Gastroesophageal sphincter (tissue), 4 donors: ENCODE data around the gene RIPOR3. TPM values are rescaled to one million over a fixed set of nuclear protein-coding genes. Genes with fewer than 3 reads are reported as not detected.

Source experiments
- ATAC-seq: fragments of 150-250 bp; one replicate; pipeline ENCODE4 v1.9.1; 2016; ENCODE audit warnings: mild to moderate bottlenecking, moderate library complexity
- H3K27ac ChIP-seq, 4 donors: fragments of 200-600 bp; sonication (generic) in 3 of 4; 1 replicate in 3 of 4; 2 replicates in 1 of 4; pipeline ENCODE4 v1.5.1; 2016 to 2019
- H3K27me3 ChIP-seq: fragments of 200-600 bp; sonication (generic); one replicate; pipeline ENCODE4 v1.5.1; 2019
- H3K36me3 ChIP-seq, 2 donors: fragments of 200-600 bp; sonication (generic); one replicate each; pipeline ENCODE4 v1.5.1; 2019; ENCODE audit warnings: control low read depth in 1 of 2
- H3K4me1 ChIP-seq, 3 donors: fragments of 200-600 bp; sonication (generic); 1 replicate in 2 of 3; 2 replicates in 1 of 3; pipeline ENCODE4 v1.5.1; 2016 to 2019; ENCODE audit warnings: control low read depth in 2 of 3
- H3K4me3 ChIP-seq, 2 donors: fragments of 200-600 bp; sonication (generic); one replicate each; pipeline ENCODE4 v1.5.1; 2019; ENCODE audit warnings: mild to moderate bottlenecking in 1 of 2, moderate library complexity in 1 of 2
- H3K9me3 ChIP-seq, 3 donors: fragments of 200-600 bp; sonication (generic); one replicate each; pipeline ENCODE4 v1.5.1; 2017 to 2019; ENCODE audit warnings: control low read depth in 2 of 3
- CTCF ChIP-seq, 4 experiments: fragments of 200-600 bp in 2 of 4; fragments of 450-650 bp in 2 of 4; sonication (generic) in 1 of 4; IDR thresholded peaks; one replicate each; pipeline ENCODE4 v1.5.1; 2017 to 2019; ENCODE audit warnings: antibody characterized with exemption in 4 of 4, mild to moderate bottlenecking in 2 of 4, moderate library complexity in 2 of 4
- EP300 ChIP-seq: sonication (generic); formaldehyde crosslinking; IDR thresholded peaks from one replicate; pipeline ENCODE4 v1.6.1; 2017; ENCODE audit warnings: antibody characterized with exemption, mild to moderate bottlenecking
- POLR2A ChIP-seq, 2 donors: fragments of 450-650 bp; IDR thresholded peaks; one replicate each; pipeline ENCODE4 v1.6.1; 2017; ENCODE audit warnings: antibody characterized with exemption in 2 of 2, mild to moderate bottlenecking in 2 of 2, moderate library complexity in 1 of 2
- POLR2AphosphoS5 ChIP-seq: sonication (generic); formaldehyde crosslinking; IDR thresholded peaks from one replicate; pipeline ENCODE4 v1.6.1; 2017; ENCODE audit warnings: antibody characterized with exemption
- WGBS, 2 donors: methylation state at CpG; one replicate each; pipeline ENCODE4 v1.1.5; 2018; ENCODE audit warnings: low coverage in 1 of 2; 5-methylcytosine and 5-hydroxymethylcytosine counted together
- total RNA-seq, 4 donors: library from RNA; depleted of rRNA; stranded (reverse); fragments of >200 nt; gene quantifications; one replicate each; pipeline ENCODE4 v1.1.0, GENCODE V29; 2016

The RIPOR3 gene
- total RNA-seq, 4 donors from 2014 or later: 8.2 to 24.1 (median 12.9) TPM

DNA sequence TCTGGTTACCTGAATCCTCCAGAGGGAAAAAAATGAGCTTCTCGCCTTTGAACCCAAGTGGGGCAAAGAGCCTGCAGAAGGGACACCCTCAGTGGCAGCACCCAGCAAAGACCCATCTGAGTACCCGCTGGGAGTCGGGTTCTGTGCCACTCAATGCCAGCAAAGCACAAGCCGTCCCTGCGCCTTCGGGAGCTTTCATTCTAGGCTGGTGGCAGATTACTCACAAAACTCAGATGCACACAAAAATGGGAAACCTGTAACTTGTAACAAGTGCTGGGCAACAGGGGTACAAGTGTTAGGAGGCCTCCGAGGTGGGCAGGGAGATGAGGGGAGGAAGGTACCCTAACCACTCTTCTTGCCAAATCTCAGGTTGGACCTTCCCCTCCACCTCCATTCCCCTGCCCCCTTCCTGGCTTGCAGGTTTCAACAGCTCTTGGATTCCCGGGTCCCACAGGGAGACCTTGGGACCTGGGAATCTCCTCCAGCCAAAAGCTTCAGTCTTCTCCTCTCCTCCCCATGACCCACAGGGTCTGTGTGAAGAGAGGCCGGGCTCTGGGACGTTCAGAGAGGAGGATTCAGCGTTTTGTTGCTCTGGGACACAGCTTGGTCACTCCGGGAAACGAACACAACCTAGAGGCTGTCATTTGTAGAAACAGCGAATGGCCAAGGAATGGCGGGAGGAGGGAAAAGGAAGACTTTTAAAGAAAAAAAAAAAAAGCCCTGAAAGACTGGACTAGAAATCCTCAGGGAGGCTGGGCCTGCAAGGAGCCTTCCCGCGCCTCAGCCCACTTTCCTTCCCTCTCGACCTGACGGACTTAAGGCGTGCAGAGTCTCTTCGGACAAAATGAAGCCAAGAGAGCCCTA is 38.8 kb upstream of the RIPOR3 start:
- Histone ChIP-seq H3K27ac (peak overlapping the region in 3 of 4 donors; percentile 79 to 83 (median 81)), H3K9me3 (no peaks in the 10 kb centered on the region), H3K4me3 (peak overlapping the region; percentile 54 to 94), H3K27me3 (no peaks in the 10 kb centered on the region), H3K4me1 (peaks cover 0 to 32% (median 3%) of the 10 kb centered on the region in 3 donors), H3K36me3 (no peaks in the 10 kb centered on the region)
- 2 to 100% methylated on average over 1 to 8 of the region's 21 CpGs for WGBS, 2 donors
- no peak for TF ChIP-seq POLR2A (IDR thresholded peaks at IDR 0.05)
- TF ChIP-seq POLR2AphosphoS5: no peak
- no peak for TF ChIP-seq EP300
- TF ChIP-seq CTCF (IDR thresholded peaks at IDR 0.05): no peak
- peak; percentile 7 for ATAC-seq

GRCh38 chr20:50728981-50729874 is 37.9 kb upstream of the RIPOR3 start:
- WGBS, 2 donors: 78 to 85% methylated on average over 6 to 8 of the region's 11 CpGs
- Histone ChIP-seq H3K9me3 (no peaks in the 10 kb centered on the region), H3K4me1 (peaks cover 0 to 41% (median 3%) of the 10 kb centered on the region in 3 donors), H3K36me3 (no peaks in the 10 kb centered on the region), H3K27me3 (no peaks in the 10 kb centered on the region), H3K4me3 (no peak overlapping the region), H3K27ac (peak overlapping the region in 1 of 4 donors; percentile 81)
- ATAC-seq: no peak
- TF ChIP-seq CTCF (IDR thresholded peaks at IDR 0.05) (no peak), POLR2AphosphoS5 (no peak), POLR2A (IDR thresholded peaks at IDR 0.05) (no peak), EP300 (no peak)

DNA sequence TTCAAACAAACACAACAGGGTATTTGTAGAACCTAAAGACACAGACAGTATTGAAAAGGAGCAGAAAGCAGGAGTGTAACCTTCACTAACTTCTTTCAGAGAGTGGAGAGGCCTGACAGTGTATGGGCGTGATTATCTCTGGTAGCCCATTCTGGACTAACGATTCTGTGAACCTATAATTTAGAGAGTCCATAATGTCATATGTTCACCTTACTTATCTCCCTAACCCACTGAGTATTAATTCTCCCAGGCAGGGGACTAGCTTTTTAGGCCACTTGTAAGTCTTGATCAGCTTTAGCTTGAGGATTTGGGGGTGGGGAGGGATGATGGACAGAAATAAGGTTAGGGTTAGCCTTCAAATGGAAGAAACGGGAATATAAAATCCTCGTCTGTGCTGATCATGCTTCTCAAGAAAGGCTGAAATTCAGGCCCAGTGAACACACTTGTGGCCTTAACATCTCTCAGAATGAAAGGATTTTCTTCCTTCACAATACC is 37.2 kb upstream of the RIPOR3 start:
- 87 to 93% methylated on average over 4 of the region's 4 CpGs for WGBS, 2 donors
- H3K27ac ChIP-seq: no peak overlapping the region
- TF ChIP-seq POLR2AphosphoS5 (no peak), CTCF (IDR thresholded peaks at IDR 0.05) (no peak), POLR2A (IDR thresholded peaks at IDR 0.05) (no peak)

DNA sequence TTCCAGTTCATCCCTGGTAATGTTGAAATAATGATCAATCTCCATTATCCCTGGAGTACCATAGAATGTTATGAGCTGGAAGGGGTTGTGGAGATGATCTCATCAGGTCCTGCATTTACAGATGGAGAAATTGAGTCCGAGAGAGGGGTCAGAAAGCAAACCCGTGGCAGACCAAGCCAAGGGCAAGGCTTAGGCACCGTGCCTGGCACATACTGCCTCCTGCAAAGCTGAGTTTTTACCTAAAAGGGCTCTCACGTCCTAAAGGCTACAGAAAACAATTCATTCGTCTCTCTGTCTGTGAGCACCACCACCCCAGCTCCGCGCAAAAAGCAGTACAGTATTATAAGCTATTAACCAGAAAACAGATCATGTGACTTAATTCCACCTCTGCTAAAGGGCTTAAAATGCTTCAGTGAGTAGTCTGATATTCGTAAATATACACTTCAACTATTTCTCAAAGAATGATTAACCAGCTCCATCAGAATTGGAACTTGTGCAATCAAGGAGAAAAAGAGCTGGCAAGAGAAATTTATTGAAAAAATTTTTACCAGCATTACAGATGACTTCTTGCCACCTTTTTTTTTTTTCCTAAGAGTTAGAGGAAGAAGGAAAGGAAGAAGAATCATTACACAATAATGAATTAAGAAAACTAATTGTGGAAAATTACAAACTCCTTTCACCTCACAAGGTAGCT is 36.6 kb upstream of the RIPOR3 start:
- ATAC-seq: no peak
- Histone ChIP-seq H3K36me3 (no peaks in the 10 kb centered on the region), H3K4me1 (peaks cover 0 to 45% (median 3%) of the 10 kb centered on the region in 3 donors), H3K27me3 (no peaks in the 10 kb centered on the region), H3K27ac (peak overlapping the region in 1 of 4 donors; percentile 31), H3K9me3 (no peaks in the 10 kb centered on the region), H3K4me3 (no peak overlapping the region)
- WGBS, 2 donors: 61 to 63% methylated on average over 1 to 8 of the region's 8 CpGs
- no peak for TF ChIP-seq EP300
- no peak for TF ChIP-seq POLR2A (IDR thresholded peaks at IDR 0.05)

More for the DNA sequence above, 37.2 kb upstream of the RIPOR3 start:
- Histone ChIP-seq H3K27me3 (no peaks in the 10 kb centered on the region), H3K4me3 (no peak overlapping the region), H3K9me3 (no peaks in the 10 kb centered on the region), H3K4me1 (peaks cover 0 to 45% (median 3%) of the 10 kb centered on the region in 3 donors), H3K36me3 (no peaks in the 10 kb centered on the region)
- ATAC-seq: no peak
